HL-60 (cell line): ENCODE measurements around the gene SEC63.

Experiments
- CTCF ChIP-seq: IDR thresholded peaks from one replicate; pipeline ENCODE4 v1.5.1; 2011; ENCODE audit warnings: low read length, control low read depth, inconsistent platforms; ENCODE audit not compliant: insufficient read depth
- REST ChIP-seq: IDR thresholded peaks from 2 replicates; pipeline ENCODE4 v1.6.1; 2012; ENCODE audit warnings: low read depth; ENCODE audit not compliant: insufficient replicate concordance

GRCh38 chr6:107840636-107841274 is 117.3 kb downstream of the SEC63 start:
- TF ChIP-seq CTCF (no peak), REST (no peak)
